COR-L47 (cell line): ENCODE measurements around the gene P4HB.
A peak's percentile ranks its signal among the peaks of the same experiment; 100 is the strongest.

Experiments used
- DNase-seq: peaks from one replicate; lab custom pipeline; 2025; lab: John Stamatoyannopoulos, UW

Gene P4HB

GRCh38 chr17:81898029-81898866 lies 37.9 kb upstream of the P4HB start:
- no peak for DNase-seq

DNA sequence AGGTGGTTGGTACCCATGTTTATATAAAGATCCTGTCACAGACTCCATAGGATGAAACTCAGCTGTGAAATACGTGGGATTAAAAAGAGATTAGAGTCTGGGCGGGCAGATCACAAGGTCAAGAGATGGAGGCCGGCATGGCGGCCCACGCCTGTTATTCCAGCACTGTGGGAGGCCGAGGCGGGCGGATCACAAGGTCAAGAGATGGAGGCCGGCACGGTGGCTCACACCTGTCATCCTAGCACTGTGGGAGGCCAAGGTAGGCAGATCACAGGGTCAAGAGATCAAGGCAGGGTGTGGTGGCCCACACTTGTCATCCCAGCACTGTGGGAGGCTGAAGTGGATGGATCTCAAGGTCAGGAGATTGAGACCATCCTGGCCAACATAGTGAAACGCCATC lies 35.1 kb upstream of the P4HB start:
- DNase-seq, result no peak

DNA sequence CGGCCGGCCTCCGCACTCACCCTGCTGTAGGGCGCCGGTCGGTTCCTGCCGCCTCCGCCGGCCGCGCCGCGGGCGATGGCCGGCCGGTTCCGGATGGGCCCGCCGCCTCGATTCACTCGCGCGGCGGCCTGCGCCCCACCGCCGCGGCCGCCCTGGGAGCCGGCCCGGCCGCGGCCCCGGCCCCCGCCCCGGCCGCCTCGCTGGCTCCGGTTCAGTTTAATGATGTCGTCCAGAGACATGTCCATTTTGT lies 30.9 kb upstream of the P4HB start:
- no peak for DNase-seq

GRCh38 chr17:81890447-81891302 lies 30.3 kb upstream of the P4HB start:
- DNase-seq, result no peak

DNA sequence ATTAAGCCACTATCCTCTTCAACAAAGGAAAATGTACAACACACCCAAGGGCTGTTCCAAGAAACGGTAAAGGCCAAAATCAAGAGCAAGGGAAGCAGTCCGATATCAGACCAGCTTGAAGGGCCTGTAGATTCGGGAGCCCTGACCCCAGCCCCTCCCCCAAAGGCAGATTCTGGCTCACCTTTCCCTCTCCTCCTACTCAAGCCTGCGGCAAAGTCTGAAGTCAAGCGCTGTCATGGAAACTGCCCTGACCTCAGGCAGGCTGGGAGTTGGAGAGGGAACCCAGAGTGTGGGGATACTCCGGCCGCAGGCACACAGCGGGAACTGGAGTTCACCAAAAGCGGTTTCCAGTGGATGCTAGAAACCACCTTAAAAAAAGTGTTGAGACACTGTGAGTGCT lies 29.3 kb upstream of the P4HB start:
- DNase-seq, result no peak

- DNase-seq, result no peak
These were observed 28.8 kb upstream of the P4HB start for GRCh38 chr17:81888988-81889595.

GRCh38 chr17:81888105-81888987 lies 28.0 kb upstream of the P4HB start:
- no peak for DNase-seq

DNA sequence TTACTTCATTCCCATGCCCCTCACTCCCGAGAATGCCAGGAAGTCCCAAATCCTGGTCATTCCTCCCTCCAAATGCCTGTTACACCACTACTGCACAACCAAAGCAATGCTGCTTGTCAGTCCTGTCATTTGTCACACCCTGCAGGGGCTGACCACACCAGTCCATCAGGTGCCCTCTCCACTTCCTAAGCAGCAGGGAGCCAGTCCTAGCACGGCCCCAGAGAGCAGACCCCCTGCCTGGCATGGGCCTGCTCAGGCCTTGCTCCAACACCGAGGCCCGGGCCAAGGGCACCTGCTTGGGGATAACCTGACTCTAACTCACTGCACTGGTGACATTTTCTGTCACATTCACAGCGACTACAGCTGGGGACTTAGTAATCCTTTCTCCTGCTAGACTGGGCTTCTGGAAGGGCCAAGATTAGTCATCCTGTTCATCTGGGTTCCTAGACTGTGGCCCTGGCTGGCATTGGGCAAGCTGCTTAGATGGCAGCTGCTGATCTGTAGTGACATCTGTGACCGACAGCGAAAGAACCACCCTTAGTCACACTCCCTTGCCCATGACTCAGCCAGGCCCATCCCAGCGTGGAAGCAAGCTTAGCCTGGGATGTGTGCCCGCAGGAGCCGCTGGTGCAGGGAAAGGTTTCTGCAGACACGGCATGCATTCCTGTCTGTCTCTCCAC lies 25.7 kb upstream of the P4HB start:
- DNase-seq, result no peak

DNA sequence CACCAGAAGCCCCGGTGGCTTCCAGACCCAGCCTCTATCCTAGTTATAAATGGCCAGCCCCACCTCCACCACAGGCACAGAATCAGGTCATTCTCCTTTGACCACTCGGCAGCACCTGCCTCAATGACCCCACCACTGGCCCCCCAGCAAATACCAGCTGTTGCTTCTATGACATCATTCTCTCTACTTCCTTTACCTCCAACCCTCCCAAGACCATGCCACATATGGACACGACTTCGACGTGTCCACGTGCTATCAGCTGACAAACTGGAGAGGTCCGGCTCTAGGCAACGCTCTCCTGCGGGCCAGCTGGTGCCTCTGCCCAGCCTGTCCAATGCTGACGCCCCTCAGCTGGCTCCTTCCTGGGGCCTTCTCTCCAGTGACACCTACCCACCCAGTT lies 25.1 kb upstream of the P4HB start:
- no peak for DNase-seq

GRCh38 chr17:81884968-81885367 lies 24.6 kb upstream of the P4HB start:
- DNase-seq, result no peak

DNA sequence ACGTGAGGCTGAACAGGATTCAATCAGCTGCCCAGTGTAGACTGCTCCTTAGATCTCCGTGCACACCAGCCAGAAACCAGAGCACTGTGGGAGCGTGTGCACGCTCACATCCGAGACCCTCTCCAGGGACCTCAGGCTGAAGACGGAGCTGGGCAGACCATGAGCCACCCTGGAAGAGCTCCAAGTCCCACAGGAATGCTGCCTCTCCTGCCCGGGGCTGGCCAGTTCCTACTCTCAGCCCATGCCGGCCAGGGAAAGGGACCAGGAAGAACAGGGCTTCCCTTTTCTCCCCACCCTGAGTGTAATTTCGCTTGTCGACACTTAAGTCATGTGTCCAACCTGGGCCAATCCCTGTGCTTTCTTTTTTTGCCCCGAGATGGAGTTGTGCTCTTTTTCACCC lies 24.2 kb upstream of the P4HB start:
- no peak for DNase-seq

GRCh38 chr17:81879121-81879520 lies 18.8 kb upstream of the P4HB start:
- no peak for DNase-seq

GRCh38 chr17:81878294-81878693 lies 18.0 kb upstream of the P4HB start:
- DNase-seq, result no peak

- no peak for DNase-seq
These were observed 17.2 kb upstream of the P4HB start for GRCh38 chr17:81877569-81877968.

DNA sequence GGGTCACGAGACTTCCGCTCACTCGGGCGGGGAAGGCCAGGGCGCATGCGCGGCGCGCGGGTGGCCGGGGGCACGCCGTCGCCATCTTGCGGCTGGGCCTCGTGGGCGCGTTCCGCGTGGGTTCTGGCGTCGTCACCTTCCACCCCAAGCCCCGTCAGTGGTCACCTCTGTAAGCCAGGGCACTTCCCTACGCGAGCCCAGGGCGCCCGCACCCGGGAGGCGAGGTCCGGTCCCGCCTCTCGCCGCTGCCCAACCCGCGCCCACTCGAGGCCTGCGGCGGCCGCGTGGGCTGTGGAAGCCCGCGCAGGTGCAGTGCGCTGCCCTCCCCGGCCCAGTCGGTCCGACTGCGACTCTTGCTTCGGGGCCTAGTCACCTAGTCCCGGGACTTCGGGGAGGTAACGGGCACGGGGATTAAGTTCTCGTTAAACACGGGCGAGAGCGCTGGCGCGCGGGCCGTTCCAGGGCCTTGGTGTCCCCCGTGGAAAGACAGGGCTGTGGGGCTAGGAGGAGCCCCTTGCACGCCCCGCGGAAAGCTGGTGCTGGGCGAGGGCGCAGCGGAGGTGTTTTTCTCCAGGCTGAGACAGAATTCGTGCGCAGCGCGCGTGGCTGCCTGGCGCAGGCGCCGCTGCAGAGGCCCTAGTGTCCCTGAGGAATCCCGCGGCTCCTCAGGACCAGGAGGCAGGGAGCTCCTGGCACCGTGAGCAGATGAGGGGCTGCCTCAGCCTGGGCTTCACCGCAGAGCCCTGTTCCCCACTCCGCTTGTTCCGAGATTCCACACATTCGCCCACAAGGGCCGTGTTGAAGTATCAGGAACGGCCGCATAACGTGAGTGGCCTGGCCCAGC lies 11.3 kb upstream of the P4HB start:
- peak; percentile 26 for DNase-seq

GRCh38 chr17:81870981-81871386 lies 10.6 kb upstream of the P4HB start, which contains the start of gene ARHGDIA:
ARHGDIA (minus strand) TSS chr17:81871337; CDS start chr17:81869930, 1,407 bp downstream.
- DNase-seq, result peak; percentile 82

DNA sequence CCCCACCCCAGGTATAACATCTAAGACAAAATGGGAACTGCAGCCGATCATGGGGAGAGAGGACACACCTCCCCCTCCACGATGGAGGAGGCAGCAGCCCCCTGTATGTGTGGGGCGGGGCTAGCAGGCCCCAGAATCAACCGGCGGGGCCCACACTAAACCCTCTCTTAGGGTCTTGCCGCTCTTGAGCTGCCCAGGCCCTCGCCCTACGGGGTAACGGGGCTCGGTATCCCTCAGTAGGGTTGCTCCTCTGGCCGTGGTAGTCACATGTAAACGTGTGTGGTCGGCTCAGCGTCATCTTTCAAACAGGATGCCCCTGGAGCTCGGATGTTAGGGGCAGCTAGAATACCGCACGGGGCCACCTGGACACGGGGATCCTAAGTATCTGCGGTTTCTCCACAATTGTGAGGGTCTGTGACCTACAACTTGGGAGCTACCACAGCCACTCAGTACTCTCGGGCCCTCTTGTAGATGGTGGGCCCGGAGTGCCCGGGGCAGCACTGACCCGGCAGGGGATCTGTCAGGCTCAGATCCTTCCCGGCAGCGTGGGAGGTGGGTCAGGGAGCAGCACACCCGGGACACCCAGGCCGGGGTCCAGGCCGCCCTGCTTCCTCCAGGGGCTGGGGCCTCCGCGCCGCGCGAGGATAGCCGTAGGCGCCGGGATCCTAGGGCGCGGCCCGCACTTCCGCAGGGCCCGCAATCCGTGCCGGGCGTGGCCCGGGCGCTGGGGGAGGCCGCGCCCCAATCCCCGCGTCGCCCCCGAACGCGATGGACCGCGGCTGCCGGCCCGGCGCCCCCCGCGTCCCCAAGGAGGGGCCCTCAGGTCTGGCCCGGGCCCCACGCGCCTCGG lies 10.0 kb upstream of the P4HB start:
- peak; percentile 25 for DNase-seq

DNA sequence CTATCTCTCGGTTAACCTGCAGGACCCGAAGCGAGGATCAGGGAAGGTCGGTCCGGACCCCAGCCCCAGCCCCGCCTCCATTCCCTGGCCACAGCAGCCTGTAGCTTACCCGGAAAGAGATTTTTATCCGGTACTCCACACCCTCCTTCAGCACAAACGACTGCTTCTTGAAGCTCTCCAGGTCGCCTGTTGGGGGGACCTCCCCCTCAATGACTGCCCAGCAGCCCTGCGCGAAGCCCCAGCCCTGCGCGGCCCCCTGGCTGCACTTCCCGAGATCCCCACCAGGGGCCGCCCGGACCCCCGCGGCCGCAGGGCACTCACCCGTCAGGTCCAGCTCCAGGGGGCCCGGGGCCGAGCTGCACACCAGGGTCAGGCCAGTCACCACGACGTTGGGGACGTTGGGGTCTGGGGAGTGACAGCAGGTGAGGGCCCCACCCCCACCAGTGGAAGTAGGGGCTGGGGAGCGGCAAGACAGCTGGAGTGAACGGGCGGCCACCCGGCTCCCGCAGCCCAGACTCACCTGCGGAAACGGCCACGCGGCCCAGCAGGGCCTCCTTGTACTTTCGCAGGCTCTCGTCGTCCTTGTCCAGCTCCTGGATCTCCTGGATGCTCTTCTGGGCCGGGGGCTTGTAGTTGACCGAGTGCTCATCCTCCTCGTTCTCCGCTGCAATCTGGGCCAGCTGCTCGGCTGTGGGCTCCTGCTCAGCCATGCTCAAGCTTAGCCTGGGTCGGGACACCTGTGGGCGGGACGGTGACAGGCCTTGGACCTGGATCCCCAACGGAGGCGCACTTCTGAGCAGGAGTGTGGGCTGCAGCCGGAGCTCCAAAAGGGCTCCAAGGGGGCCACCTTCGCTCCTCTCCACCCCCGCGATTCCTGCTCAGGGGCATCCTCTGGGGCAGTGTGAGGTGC lies 9.1 kb upstream of the P4HB start:
- DNase-seq, result no peak
